ENCODE data around the gene CYB5R4. TPM values are rescaled to one million over a fixed set of nuclear protein-coding genes. Genes with fewer than 3 reads are reported as not detected.

Gene CYB5R4, protein sequence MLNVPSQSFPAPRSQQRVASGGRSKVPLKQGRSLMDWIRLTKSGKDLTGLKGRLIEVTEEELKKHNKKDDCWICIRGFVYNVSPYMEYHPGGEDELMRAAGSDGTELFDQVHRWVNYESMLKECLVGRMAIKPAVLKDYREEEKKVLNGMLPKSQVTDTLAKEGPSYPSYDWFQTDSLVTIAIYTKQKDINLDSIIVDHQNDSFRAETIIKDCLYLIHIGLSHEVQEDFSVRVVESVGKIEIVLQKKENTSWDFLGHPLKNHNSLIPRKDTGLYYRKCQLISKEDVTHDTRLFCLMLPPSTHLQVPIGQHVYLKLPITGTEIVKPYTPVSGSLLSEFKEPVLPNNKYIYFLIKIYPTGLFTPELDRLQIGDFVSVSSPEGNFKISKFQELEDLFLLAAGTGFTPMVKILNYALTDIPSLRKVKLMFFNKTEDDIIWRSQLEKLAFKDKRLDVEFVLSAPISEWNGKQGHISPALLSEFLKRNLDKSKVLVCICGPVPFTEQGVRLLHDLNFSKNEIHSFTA
- 4.5 and 10.8 TPM in 2 replicates for total RNA-seq

GRCh38 chr6:83859410-83860358, at the start of gene CYB5R4:
TSS of gene CYB5R4 (plus strand) at chr6:83859689. CDS start at chr6:83859783, 94 bp downstream.

DNA sequence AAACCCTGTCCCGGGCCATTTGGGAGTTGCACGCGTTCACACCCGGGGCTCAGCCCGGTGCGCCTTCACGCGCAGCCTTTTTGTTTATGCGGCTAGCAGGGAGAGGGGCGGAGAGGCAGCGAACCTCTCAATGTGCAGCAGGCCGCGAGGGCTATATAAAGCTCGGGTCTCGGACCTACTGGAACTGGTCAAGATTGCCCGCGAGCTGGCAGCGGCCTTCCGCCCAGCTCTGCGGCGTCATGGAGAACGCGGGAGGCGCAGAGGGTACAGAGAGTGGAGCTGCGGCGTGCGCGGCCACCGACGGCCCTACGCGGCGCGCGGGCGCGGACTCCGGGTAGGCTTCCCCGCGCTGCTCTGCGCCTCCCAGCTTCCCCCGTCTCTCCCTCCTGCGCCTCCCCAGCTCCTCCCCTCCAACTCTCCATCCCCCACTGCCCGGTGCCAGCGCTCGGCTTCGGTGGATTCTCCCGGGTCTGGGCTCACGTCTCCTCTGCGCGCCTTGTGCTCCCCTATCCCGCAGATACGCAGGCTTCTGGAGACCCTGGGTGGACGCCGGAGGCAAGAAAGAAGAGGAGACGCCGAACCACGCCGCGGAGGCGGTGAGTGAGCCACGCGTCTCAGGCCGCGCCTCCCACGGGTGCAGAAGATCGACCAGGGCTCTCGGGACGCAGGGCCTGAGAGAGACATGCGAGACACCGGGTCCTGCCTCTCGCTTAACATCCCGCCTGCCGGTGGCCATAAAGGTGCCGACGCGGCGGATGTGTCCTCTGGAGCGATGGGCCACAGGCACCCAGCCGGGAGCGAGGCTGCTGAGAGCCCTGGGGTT, 6.1 kb upstream of the CYB5R4 start, which contains the start of gene RIPPLY2:
Gene RIPPLY2 (plus strand): TSS at position 183 of the 823 bp plus-strand sequence. CDS start 57 bp downstream, at position 240.

Other genes starting within 250 kb of the CYB5R4 start
- 0.05 and 0.30 TPM in 2 replicates for gene SNAP91, start 150.6 kb upstream of the CYB5R4 start, total RNA-seq
- gene RIPPLY2, start 6.3 kb upstream of the CYB5R4 start, total RNA-seq = not detected in 2 replicates
- gene MRAP2, start 174.1 kb downstream of the CYB5R4 start, total RNA-seq = 0.23 and 0.59 TPM in 2 replicates

All from smooth muscle cell of the umbilical artery (primary cell).